ENCODE measurements around the gene IRX5.

Gene IRX5

GRCh38 chr16:54974367-54974766 is 43.7 kb downstream of the IRX5 start:
- no peak for DNase-seq (ENCODE audit: low read depth)
- no peak overlapping the region for H3K4me3 ChIP-seq (ENCODE audit: low read depth, low read length)
- no peak for TF ChIP-seq CTCF (IDR thresholded peaks at IDR 0.05; ENCODE audit: insufficient read depth, low read depth, low read length, missing control alignments)

GRCh38 chr16:54976651-54977200 is 46.1 kb downstream of the IRX5 start:
- no peak for TF ChIP-seq CTCF (IDR thresholded peaks at IDR 0.05; ENCODE audit: insufficient read depth, low read depth, low read length, missing control alignments)
- DNase-seq (ENCODE audit: low read depth), result no peak
- H3K4me3 ChIP-seq (ENCODE audit: low read depth, low read length), result no peak overlapping the region

DNA sequence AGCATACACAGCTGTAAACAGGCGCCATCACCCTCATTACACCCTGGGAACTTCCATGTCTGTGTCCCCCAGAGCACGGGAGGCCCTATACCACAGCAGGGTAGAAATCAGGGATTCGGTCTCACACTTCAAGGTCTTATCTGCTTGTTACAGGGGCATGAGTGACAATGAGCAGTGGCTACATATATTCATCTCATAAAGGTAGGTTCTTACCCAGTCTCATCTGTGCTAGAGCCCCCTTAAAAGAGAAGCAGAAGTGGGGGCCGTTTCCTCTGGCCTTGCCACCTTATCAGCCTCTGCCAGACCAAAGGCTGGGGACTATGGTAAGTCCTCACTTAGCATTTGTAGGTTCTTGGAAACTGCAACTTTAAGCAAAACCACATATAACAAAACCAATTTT is 46.5 kb downstream of the IRX5 start:
- no peak overlapping the region for H3K4me3 ChIP-seq (ENCODE audit: low read depth, low read length)
- DNase-seq (ENCODE audit: low read depth), result no peak
- TF ChIP-seq CTCF (IDR thresholded peaks at IDR 0.05; ENCODE audit: insufficient read depth, low read depth, low read length, missing control alignments), result no peak

- TF ChIP-seq CTCF (IDR thresholded peaks at IDR 0.05; ENCODE audit: insufficient read depth, low read depth, low read length, missing control alignments), result no peak
- no peak for DNase-seq (ENCODE audit: low read depth)
- H3K4me3 ChIP-seq (ENCODE audit: low read depth, low read length), result no peak overlapping the region
Measured at GRCh38 chr16:54980821-54981220, 50.2 kb downstream of the IRX5 start.

Measured in GM12865 (cell line).